Activated CD8-positive, alpha-beta memory T cell treated with anti-CD3 and anti-CD28 coated beads for 4 hours (primary cell): ENCODE results near the gene CMTM8.

Experiments used
- DNase-seq, 2 donors: peaks; one replicate each; pipeline ENCODE4 v3.0.0-alpha.2; 2020; ENCODE audit warnings: low read depth in 2 of 2

The CMTM8 gene

GRCh38 chr3:32276279-32276841 lies 37.9 kb downstream of the CMTM8 start:
- DNase-seq, result no peak

- DNase-seq, result no peak
Observed at GRCh38 chr3:32278714-32279113, 40.2 kb downstream of the CMTM8 start.

- no peak for DNase-seq
Observed at GRCh38 chr3:32280262-32280910, 41.9 kb downstream of the CMTM8 start.

DNA sequence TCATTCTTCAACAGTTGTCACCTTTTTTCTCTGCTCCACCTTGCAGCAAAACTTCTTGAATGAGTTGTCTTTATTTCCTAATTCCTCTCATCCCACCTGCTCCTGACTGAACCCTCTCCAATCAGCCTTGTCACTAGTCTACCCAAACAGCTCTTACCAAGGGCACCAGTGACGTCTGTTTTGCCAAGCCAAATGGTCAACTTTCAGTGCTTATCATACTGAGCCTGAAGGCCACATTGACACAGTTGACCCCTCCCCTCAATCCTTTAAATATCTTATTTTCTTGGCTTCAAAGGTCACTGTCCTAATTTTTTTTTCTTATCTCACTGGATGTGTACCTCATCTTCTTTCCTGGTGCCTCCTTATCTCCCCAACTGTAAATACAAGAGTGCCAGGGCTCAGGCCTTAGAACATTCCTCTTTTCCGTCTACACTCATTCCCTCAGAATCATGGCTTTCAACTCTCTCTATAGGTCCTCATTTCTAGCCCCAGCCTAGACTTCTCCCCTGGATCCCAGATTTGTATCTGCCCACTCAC lies 43.2 kb downstream of the CMTM8 start:
- DNase-seq, result no peak

GRCh38 chr3:32282578-32283154 lies 44.2 kb downstream of the CMTM8 start:
- DNase-seq, result no peak

DNA sequence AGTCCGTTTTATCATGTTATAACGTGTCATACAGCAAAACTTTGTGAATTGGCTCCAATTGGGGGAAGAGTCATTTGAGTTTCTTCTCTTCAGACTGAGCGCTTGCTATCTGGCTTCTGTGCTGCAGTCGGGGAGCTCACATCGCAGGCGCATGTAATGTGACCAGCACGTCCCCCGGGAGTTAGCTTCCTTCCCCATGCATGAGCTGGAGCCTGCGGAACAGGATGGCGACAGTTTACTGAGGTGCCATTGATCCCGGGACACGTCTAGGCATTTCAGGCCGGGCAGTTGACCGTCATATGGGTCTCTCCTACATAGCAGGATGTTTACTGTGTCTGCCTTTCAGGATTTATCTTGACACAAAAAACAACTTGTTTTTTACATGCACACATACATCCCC lies 44.8 kb downstream of the CMTM8 start:
- DNase-seq, result no peak

DNA sequence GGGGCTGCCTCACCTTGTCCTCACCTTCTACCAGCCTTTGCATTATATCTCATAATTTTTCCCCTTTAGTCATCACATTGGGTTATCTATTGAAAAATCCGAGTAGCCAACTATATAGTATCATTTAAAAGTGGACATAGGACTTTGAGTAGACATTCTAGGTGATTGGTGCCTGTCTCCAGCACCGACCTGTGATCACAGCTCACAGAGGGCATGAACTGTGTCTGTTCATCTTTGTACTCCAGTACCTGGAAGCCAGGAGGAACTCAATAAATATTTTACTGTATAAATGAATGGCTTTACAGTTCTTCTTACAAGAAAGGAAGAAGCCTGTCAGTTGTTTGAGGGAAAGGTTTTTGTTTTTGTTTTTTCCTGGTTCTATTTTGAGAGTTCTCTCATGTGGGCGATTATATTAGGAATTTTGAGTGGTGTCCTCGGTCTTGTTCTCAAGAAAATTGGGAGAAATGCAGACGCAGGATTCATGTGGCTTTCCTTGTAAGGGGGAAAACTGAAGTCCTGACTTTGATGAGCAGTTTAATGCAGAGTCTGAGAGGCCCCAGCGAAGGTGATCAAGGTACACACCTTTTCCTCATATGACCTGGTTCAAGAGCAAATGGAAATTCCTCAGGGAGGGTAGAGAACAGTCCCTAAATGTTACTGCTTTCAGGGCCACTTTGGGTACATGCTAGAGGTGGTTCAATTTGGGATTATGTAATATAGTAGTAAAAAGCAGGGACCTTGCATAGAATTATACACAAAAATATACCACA lies 46.1 kb downstream of the CMTM8 start:
- no peak for DNase-seq

- no peak for DNase-seq
Observed at GRCh38 chr3:32285891-32286290, 47.4 kb downstream of the CMTM8 start.

DNA sequence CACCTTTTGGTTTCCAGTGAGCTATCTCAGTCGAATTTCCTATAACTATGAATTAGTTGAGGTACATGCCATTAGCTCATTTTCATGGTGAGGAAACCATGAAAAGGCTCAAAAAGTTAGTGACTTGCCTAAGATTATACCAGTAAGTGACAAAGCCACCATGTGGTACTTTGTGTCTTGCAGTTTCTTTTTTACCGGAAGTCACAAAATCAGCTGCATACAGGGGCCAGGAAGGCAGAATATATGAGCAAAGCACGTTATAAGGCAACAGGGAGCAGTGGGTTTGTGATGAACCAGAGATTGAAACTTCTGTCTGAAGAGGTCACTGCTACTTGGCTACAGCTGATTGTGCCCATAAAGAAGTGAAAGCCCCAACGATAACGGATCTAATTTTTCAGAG lies 50.3 kb downstream of the CMTM8 start:
- no peak for DNase-seq

GRCh38 chr3:32290619-32291018 lies 52.1 kb downstream of the CMTM8 start:
- no peak for DNase-seq

- DNase-seq, result no peak
Observed at GRCh38 chr3:32292085-32292796, 53.8 kb downstream of the CMTM8 start.

DNA sequence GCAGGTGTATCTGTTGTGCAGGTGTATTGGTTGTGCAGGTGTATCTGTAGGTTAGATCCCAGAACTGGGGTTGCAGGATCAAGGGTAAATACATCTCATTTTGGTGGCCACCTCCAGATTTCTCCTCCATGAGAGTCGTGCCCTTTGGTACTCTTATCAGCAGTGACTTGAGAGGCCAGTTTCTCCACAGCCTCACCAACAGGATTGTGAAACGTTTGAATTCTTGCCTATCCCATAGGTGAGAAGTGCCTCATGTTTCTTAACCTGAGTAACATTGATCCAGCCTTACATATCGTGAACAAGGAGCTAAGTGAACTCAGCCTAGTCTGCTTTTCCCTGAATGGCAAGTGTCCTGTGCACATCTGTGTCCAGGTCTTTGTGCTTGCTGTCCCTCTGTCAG lies 55.4 kb downstream of the CMTM8 start:
- no peak for DNase-seq

GRCh38 chr3:32296251-32297204 lies 58.0 kb downstream of the CMTM8 start:
- DNase-seq, result peak; percentile 14 to 32

DNA sequence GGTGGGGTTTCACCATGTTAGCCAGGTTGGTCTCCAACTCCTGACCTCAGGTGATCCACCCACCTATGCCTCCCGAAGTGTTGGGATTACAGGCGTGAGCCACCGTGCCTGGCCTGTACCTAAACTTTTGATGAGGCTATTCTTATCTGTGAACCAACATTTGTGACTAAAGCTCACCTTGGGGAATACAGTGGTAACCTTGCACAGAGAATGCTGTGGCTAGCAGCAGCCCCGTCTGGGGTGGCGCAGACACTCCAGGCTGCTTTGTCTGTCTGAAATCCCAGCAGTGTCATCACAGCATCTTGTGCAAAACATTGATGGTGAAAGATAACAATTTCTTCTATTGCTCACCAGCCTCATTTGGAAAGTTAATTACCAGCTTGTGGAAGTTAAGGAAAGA lies 58.9 kb downstream of the CMTM8 start:
- peak in 1 of 2 donors; percentile 19 for DNase-seq

GRCh38 chr3:32301426-32301825 lies 62.9 kb downstream of the CMTM8 start:
- DNase-seq, result no peak

GRCh38 chr3:32302601-32303398 lies 64.3 kb downstream of the CMTM8 start:
- no peak for DNase-seq

DNA sequence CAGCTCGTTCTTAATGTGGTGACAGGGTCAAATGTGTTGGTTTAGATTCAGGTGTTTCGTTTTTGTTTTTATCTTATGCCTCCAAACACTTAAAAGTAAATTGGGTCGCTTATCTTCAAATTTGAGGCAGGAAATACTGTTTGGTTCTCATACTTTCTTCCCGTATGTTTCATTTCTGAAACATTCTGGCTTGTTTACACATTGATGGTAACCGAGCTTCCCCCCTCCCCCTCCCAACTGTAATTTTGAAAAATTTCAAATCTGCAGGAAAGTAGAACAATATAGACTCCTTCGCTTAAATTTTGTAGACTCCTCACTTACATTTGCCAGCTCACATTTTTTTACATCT lies 64.9 kb downstream of the CMTM8 start:
- DNase-seq, result no peak

DNA sequence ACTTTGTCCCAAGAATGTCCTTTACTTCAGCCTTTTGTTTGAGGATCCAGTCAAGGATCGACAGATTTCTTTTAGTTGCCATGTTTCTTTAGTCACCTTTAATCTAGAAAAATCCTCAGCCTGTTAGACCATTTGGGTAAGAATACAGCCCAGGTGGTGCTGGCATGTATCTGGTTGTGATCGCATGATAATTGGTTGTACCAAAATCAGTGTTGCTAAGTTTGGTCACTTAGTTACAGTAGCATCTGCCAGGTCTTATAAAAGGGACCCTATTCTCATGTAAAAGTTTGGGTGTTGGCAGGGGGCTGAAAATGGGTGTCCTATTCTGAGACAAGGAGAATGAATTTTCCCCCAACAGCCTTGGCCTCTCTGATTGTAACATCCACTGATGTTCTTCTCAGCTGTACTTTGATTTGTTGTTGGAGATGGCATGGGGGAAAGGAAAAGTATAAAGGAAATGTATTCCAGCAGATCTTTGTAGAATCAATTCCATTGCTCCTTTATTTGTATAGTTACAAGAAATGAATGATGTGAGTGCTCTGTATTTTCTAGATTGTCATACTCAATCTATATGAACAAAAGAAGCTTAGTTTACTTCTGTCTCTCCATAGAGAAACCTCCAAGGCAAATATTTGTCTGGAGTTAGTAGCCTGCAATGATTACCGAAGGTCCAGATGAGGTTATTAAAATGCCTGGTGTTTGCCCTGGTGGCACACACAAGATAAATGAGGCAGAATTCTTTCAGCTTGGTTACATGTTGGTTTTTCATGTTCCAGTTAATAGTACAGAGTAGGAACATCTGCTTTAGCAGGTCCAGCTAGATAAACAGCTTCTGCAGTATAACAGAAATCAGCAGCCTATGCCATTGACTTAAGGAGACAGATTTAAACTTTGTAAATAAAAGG lies 65.7 kb downstream of the CMTM8 start:
- DNase-seq, result no peak

DNA sequence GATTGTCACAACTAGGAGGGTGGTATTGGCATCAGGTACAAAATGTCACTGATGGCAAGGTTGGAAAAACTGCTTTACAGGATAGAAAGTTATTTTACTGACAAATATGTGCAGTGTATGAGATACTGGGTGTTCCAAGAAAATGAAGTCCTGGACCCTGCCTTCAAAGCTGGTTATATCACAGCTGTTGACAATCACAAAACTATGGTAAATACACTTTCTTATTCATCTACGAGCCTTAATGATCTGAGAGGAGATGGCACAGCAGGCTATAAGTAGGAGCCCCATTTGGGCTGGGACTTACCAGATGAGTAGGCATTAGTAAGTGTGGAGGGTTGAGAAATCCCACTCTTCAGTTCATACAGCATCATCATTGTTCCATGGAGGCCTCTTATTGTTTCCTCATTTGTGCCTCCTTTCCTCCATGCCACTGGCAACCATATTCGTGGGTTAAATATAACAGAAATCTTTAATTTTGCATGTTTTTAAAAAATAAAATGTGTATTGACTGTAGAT lies 66.9 kb downstream of the CMTM8 start:
- no peak for DNase-seq
